Measurements from ENCODE around the gene MTHFD2L.

DNA sequence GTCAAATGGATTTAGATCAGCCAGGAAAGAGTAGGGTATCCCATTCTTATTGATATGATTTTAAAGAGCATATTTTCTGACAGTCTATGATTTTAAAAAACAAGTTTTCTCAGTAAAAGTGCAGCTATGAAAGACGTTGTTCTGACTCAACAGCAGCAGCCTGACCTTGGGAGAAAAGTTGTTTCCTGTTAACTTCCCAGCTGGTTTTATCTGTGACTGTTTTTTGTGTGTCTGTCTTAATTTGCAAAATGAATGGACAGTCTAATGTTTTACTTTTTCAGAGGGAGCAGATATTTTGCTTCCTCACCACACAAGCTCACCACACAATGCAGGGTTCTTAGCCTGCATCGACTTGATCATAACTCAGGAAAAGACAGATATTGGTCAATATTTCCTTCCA lies 764 bp upstream of the MTHFD2L start:
- TF ChIP-seq CTCF (IDR thresholded peaks at IDR 0.05) (no peak), POLR2A (IDR thresholded peaks at IDR 0.05) (no peak)
